Bronchial epithelial cell (primary cell): Measurements from ENCODE around the gene SIGMAR1. TPM values are rescaled to one million over a fixed set of nuclear protein-coding genes. Genes with fewer than 3 reads are reported as not detected.

Source experiments
- DNase-seq: peaks from one replicate; pipeline ENCODE4 v3.0.0-alpha.2; 2010; ENCODE audit warnings: low read depth
- FAIRE-seq: peaks from 2 replicates; lab custom pipeline; 2011; peaks lifted over from hg19 to GRCh38; lab: Jason Lieb, UNC
- H3K27me3 ChIP-seq: 2 replicates; pipeline ENCODE4 v1.5.1; 2011; ENCODE audit warnings: low read length; ENCODE audit not compliant: control insufficient read depth, insufficient read depth
- H3K36me3 ChIP-seq: 2 replicates; pipeline ENCODE4 v1.5.1; 2011; ENCODE audit warnings: low read length; ENCODE audit not compliant: control insufficient read depth, insufficient read depth
- H3K4me3 ChIP-seq: 2 replicates; pipeline ENCODE4 v1.5.1; 2011; ENCODE audit warnings: mild to moderate bottlenecking, low read depth, low read length, control low read depth
- CTCF ChIP-seq: IDR thresholded peaks from 2 replicates; pipeline ENCODE4 v1.5.1; 2011; ENCODE audit warnings: mild to moderate bottlenecking, moderate library complexity, low read length, control low read depth, inconsistent platforms; ENCODE audit not compliant: insufficient read depth, severe bottlenecking
- total RNA-seq: library from RNA; depleted of rRNA; stranded (reverse); fragments of >200 nt; gene quantifications from 2 replicates; pipeline ENCODE4 v1.2.1, GENCODE V29; 2014

Gene SIGMAR1
- total RNA-seq, 1 donor from 2014 or later = 74.8 TPM

- DNase-seq = no peak
- Histone ChIP-seq H3K36me3 (peaks cover 4% of the 10 kb centered on the region), H3K4me3 (no peak overlapping the region), H3K27me3 (peaks cover 3% of the 10 kb centered on the region)
- FAIRE-seq = no peak
- no peak for TF ChIP-seq CTCF
Observed at GRCh38 chr9:34634551-34635248, 2.9 kb downstream of the SIGMAR1 start.

GRCh38 chr9:34633851-34634550, 3.6 kb downstream of the SIGMAR1 start:
- no peak overlapping the region for H3K4me3 ChIP-seq
- TF ChIP-seq CTCF = peak; percentile 82
- DNase-seq = peak; percentile 59
- peaks cover 4% of the 10 kb centered on the region for H3K36me3 ChIP-seq
- FAIRE-seq = peak; percentile 89
- peaks cover 8% of the 10 kb centered on the region for H3K27me3 ChIP-seq

GRCh38 chr9:34633166-34633565, 4.4 kb downstream of the SIGMAR1 start:
- no peak for FAIRE-seq
- no peak for TF ChIP-seq CTCF
- Histone ChIP-seq H3K36me3 (peaks cover 4% of the 10 kb centered on the region), H3K4me3 (no peak overlapping the region), H3K27me3 (peaks cover 14% of the 10 kb centered on the region)
- no peak for DNase-seq

GRCh38 chr9:34630402-34631154, 7.0 kb downstream of the SIGMAR1 start:
- peak; percentile 66 for FAIRE-seq
- H3K4me3 ChIP-seq = no peak overlapping the region
- TF ChIP-seq CTCF = no peak
- peaks cover 35% of the 10 kb centered on the region for H3K27me3 ChIP-seq
- peaks cover 3% of the 10 kb centered on the region for H3K36me3 ChIP-seq
- DNase-seq = peak; percentile 37

- H3K4me3 ChIP-seq = no peak overlapping the region
- H3K27me3 ChIP-seq = peaks cover 46% of the 10 kb centered on the region
- DNase-seq = no peak
- FAIRE-seq = no peak
- TF ChIP-seq CTCF = no peak
- H3K36me3 ChIP-seq = no peaks in the 10 kb centered on the region
Observed at GRCh38 chr9:34629491-34629808, 8.1 kb downstream of the SIGMAR1 start.
